HG02642 (cell line): Measurements from ENCODE around the gene LRP1.

ENCODE experiments used
- ATAC-seq: cut with Tn5 transposase; IDR thresholded peaks from one replicate; pipeline ENCODE4 v1.9.1; 2021; ENCODE audit warnings: mild to moderate bottlenecking; ENCODE audit not compliant: unreplicated experiment, poor library complexity

LRP1 gene

GRCh38 chr12:57203791-57204190 lies 75.5 kb downstream of the LRP1 start:
- ATAC-seq, result no peak

GRCh38 chr12:57204454-57204853 lies 76.2 kb downstream of the LRP1 start:
- no peak for ATAC-seq

GRCh38 chr12:57205186-57205585 lies 76.9 kb downstream of the LRP1 start:
- ATAC-seq, result no peak

- ATAC-seq, result no peak
Observed at GRCh38 chr12:57205931-57206330, 77.6 kb downstream of the LRP1 start.

- no peak for ATAC-seq
Observed at GRCh38 chr12:57207731-57208630, 79.7 kb downstream of the LRP1 start.

- ATAC-seq, result no peak
Observed at GRCh38 chr12:57208631-57209282, 80.5 kb downstream of the LRP1 start.

- no peak for ATAC-seq
Observed at GRCh38 chr12:57209916-57210315, 81.6 kb downstream of the LRP1 start.

- ATAC-seq, result no peak
Observed at GRCh38 chr12:57210461-57210860, 82.2 kb downstream of the LRP1 start.

- no peak for ATAC-seq
Observed at GRCh38 chr12:57210926-57211692, 82.8 kb downstream of the LRP1 start.

GRCh38 chr12:57211791-57212700 lies 83.8 kb downstream of the LRP1 start:
- no peak for ATAC-seq

GRCh38 chr12:57212701-57213057 lies 84.4 kb downstream of the LRP1 start:
- no peak for ATAC-seq

GRCh38 chr12:57213058-57213715 lies 84.9 kb downstream of the LRP1 start:
- peak; percentile 42 for ATAC-seq

- no peak for ATAC-seq
Observed at GRCh38 chr12:57213763-57214397, 85.6 kb downstream of the LRP1 start.

- no peak for ATAC-seq
Observed at GRCh38 chr12:57214398-57214781, 86.1 kb downstream of the LRP1 start.

GRCh38 chr12:57215065-57215464 lies 86.8 kb downstream of the LRP1 start:
- no peak for ATAC-seq

GRCh38 chr12:57215668-57216013 lies 87.4 kb downstream of the LRP1 start:
- ATAC-seq, result no peak

- ATAC-seq, result no peak
Observed at GRCh38 chr12:57216014-57216911, 88.0 kb downstream of the LRP1 start, which contains the start of gene NXPH4. NXPH4 (plus strand) TSS chr12:57216794; CDS start chr12:57216970, 176 bp downstream.
